AG09319 (cell line): ENCODE data around the gene ZNF660.

Experiments
- DNase-seq: peaks from one replicate; pipeline ENCODE4 v3.0.0-alpha.2; 2010; ENCODE audit warnings: low read depth; ENCODE audit errors: extremely low read depth
- CTCF ChIP-seq: IDR thresholded peaks from 2 replicates; pipeline ENCODE4 v1.5.1; 2011; ENCODE audit warnings: low read depth, mild to moderate bottlenecking, inconsistent platforms, low read length, moderate library complexity

Gene ZNF660

DNA sequence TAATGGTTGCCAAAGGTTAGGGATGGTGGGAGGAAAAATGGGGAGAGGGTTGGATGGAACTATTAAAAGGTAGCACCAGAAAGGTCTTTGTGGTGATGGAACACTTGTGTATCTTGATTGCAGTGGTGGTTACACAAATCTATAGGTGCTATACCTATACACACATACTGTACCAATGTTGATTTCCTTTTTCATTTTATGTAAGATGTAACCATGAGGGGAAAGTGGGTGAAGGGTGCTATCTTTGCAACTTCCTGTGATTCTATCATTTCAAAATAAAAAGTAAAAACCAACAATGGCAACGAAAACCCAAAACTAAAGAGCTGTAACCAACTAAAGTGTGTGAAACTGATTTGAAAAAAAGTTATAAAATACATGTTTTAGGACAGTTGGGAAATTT lies 63.0 kb downstream of the ZNF660 start:
- TF ChIP-seq CTCF, result no peak
- DNase-seq, result no peak

DNA sequence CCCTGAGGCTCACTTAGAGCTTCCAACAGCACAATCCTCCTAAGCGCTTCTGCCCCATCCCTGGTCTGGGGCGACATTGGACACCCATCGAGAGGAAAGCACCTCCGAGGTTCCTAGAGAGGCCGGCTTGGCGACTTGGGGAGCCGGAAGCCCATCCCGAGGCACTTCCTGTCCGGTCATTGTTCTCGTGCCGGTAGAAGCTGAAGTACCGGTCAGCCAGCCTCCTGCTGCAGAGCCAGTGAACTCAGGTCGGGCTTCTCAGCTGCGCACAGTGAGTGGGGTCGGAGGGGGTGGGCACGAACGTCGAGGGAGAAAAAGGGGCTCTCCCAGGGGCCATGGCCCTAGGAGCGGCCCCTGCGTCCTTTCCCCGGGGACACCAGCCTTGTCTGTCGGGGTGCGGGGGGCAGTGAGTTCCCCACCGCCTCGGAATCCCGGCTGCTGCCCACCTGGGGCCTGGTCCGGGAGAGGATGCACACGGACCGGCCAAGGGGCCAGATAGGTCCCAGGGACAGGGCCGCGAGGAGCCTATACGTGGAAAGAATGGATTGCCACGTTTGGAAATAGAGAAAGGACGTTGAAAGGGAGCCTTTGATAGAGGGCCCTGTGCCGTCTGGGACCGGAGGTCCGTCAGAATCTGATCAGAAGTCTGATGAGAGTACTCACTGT lies 63.9 kb downstream of the ZNF660 start, which contains the start of gene ZNF35:
ZNF35 (plus strand) TSS at position 169 of the 666 bp plus-strand sequence. CDS start 2,336 bp downstream, outside the sequence.
- peak; percentile 72 for DNase-seq
- TF ChIP-seq CTCF, result no peak
